Fibroblast of villous mesenchyme (primary cell): ENCODE data around the gene SNN. TPM values are rescaled to one million over a fixed set of nuclear protein-coding genes. Genes with fewer than 3 reads are reported as not detected.

Experiments
- DNase-seq: peaks from one replicate; pipeline ENCODE4 v3.0.0-alpha.2; 2010; ENCODE audit warnings: low read depth
- H3K4me3 ChIP-seq: 2 replicates; pipeline ENCODE4 v1.5.1; 2011; ENCODE audit warnings: low read depth, mild to moderate bottlenecking, low read length
- CTCF ChIP-seq: IDR thresholded peaks from 2 replicates; pipeline ENCODE4 v1.5.1; 2012; ENCODE audit warnings: low read depth, mild to moderate bottlenecking, low read length; ENCODE audit not compliant: insufficient read depth
- total RNA-seq: library from RNA; depleted of rRNA; stranded (reverse); fragments of >200 nt; gene quantifications from 2 replicates; pipeline ENCODE4 v1.2.3, GENCODE V29; 2012

Gene SNN
- total RNA-seq, 1 donor = 13.0 TPM

GRCh38 chr16:11672206-11673090 is 4.2 kb downstream of the SNN start:
- no peak overlapping the region for H3K4me3 ChIP-seq
- no peak for TF ChIP-seq CTCF
- no peak for DNase-seq

GRCh38 chr16:11673091-11674000 is 5.1 kb downstream of the SNN start:
- H3K4me3 ChIP-seq = no peak overlapping the region
- no peak for TF ChIP-seq CTCF
- no peak for DNase-seq

- DNase-seq = no peak
- no peak for TF ChIP-seq CTCF
- no peak overlapping the region for H3K4me3 ChIP-seq
Observed at GRCh38 chr16:11674001-11674817, 6.0 kb downstream of the SNN start.

- no peak for DNase-seq
Observed at GRCh38 chr16:11674818-11675560, 6.7 kb downstream of the SNN start.

GRCh38 chr16:11675561-11676511 is 7.6 kb downstream of the SNN start:
- TF ChIP-seq CTCF = no peak
- no peak for DNase-seq
- no peak overlapping the region for H3K4me3 ChIP-seq

More at GRCh38 chr16:11674818-11675560, 6.7 kb downstream of the SNN start:
- no peak overlapping the region for H3K4me3 ChIP-seq
- no peak for TF ChIP-seq CTCF
